ENCODE results near the gene DEF6. TPM values are rescaled to one million over a fixed set of nuclear protein-coding genes. Genes with fewer than 3 reads are reported as not detected.

The DEF6 gene
- total and polyA plus RNA-seq, 2 of the 8 experiments (the other 6 are each of a cell fraction or from before 2014, with no cell fraction given): 3.3 to 4.1 TPM

- no peak for TF ChIP-seq ATF2 (IDR thresholded peaks at IDR 0.05; ENCODE audit: low read length)
- TF ChIP-seq SP1 (IDR thresholded peaks at IDR 0.05; ENCODE audit: low read depth, low read length): no peak
Measured at GRCh38 chr6:35362200-35362599, 64.6 kb downstream of the DEF6 start (continued).
